Peyer's patch (tissue), 4 donors: ENCODE measurements around the gene VTI1A. TPM values are rescaled to one million over a fixed set of nuclear protein-coding genes. Genes with fewer than 3 reads are reported as not detected.
A peak's percentile ranks its signal among the peaks of the same experiment; 100 is the strongest.

Source experiments
- DNase-seq, 3 donors: peaks; one replicate each; pipeline ENCODE4 v3.0.0-alpha.2; 2017 to 2019
- H3K27ac ChIP-seq, 4 donors: fragments of 200-600 bp; sonication (generic); one replicate each; pipeline ENCODE4 v1.5.1; 2016 to 2019
- H3K27me3 ChIP-seq, 2 donors: fragments of 200-600 bp; sonication (generic); one replicate each; pipeline ENCODE4 v1.5.1; 2019
- H3K36me3 ChIP-seq, 3 donors: fragments of 200-600 bp; sonication (generic); one replicate each; pipeline ENCODE4 v1.5.1; 2016 to 2019
- H3K4me1 ChIP-seq, 4 donors: fragments of 200-600 bp; sonication (generic); one replicate each; pipeline ENCODE4 v1.5.1; 2016 to 2019
- H3K4me3 ChIP-seq, 4 donors: fragments of 200-600 bp; sonication (generic); 1 replicate in 3 of 4; 2 replicates in 1 of 4; pipeline ENCODE4 v1.5.1; 2016 to 2019; ENCODE audit warnings: mild to moderate bottlenecking in 1 of 4
- H3K9me3 ChIP-seq, 4 donors: fragments of 200-600 bp; sonication (generic); one replicate each; pipeline ENCODE4 v1.5.1; 2016 to 2019; ENCODE audit warnings: mild to moderate bottlenecking in 1 of 4
- CTCF ChIP-seq, 6 experiments: fragments of 450-650 bp in 4 of 6; fragments of 200-600 bp in 2 of 6; sonication (generic) in 1 of 6; IDR thresholded peaks; one replicate each; pipeline ENCODE4 v1.5.1; 2017 to 2019; ENCODE audit warnings: antibody characterized with exemption in 6 of 6, mild to moderate bottlenecking in 3 of 6, moderate library complexity in 1 of 6
- POLR2A ChIP-seq, 2 donors: fragments of 450-650 bp; IDR thresholded peaks; one replicate each; pipeline ENCODE4 v1.5.1; 2017; ENCODE audit warnings: antibody characterized with exemption in 2 of 2, mild to moderate bottlenecking in 2 of 2, moderate library complexity in 2 of 2
- total RNA-seq, 4 donors: library from RNA; depleted of rRNA; stranded (reverse); fragments of >200 nt; gene quantifications; one replicate each; pipeline ENCODE4 v1.1.0, GENCODE V29; 2016

VTI1A gene
- total RNA-seq, 4 donors from 2014 or later, result 97.2 to 710 (median 170) TPM

GRCh38 chr10:112793202-112793921 is 346.3 kb downstream of the VTI1A start:
- no peaks in the 10 kb centered on the region for H3K9me3 ChIP-seq
- peak overlapping the region in 3 of 4 donors; percentile 44 to 89 (median 76) for H3K27ac ChIP-seq
- peak overlapping the region in 2 of 4 donors; percentile 13 to 14 for H3K4me3 ChIP-seq
- peak in 2 of 3 donors; percentile 62 to 72 for DNase-seq
- TF ChIP-seq POLR2A (IDR thresholded peaks at IDR 0.05) (no peak), CTCF (IDR thresholded peaks at IDR 0.05) (peak in 3 of 6 experiments; percentile 30 to 49 (median 38))
- peaks cover 0 to 19% (median 0%) of the 10 kb centered on the region in 4 donors for H3K4me1 ChIP-seq
- no peaks in the 10 kb centered on the region for H3K36me3 ChIP-seq
- H3K27me3 ChIP-seq, result no peaks in the 10 kb centered on the region

- Histone ChIP-seq H3K27me3 (no peaks in the 10 kb centered on the region), H3K9me3 (no peaks in the 10 kb centered on the region), H3K4me3 (no peak overlapping the region), H3K27ac (peak overlapping the region in 2 of 4 donors; percentile 44 to 89), H3K36me3 (no peaks in the 10 kb centered on the region), H3K4me1 (peaks cover 0 to 19% (median 0%) of the 10 kb centered on the region in 4 donors)
- TF ChIP-seq CTCF (IDR thresholded peaks at IDR 0.05) (no peak), POLR2A (IDR thresholded peaks at IDR 0.05) (no peak)
- no peak for DNase-seq
Observed at GRCh38 chr10:112794201-112794600, 347.2 kb downstream of the VTI1A start.

- no peaks in the 10 kb centered on the region for H3K36me3 ChIP-seq
Observed at GRCh38 chr10:112795067-112795466, 348.1 kb downstream of the VTI1A start.

GRCh38 chr10:112797197-112797596 is 350.2 kb downstream of the VTI1A start:
- DNase-seq, result no peak
- TF ChIP-seq POLR2A (IDR thresholded peaks at IDR 0.05) (no peak), CTCF (IDR thresholded peaks at IDR 0.05) (no peak)
- no peak overlapping the region for H3K27ac ChIP-seq
- H3K9me3 ChIP-seq, result no peaks in the 10 kb centered on the region
- H3K4me3 ChIP-seq, result no peak overlapping the region
- peaks cover 0 to 15% (median 0%) of the 10 kb centered on the region in 4 donors for H3K4me1 ChIP-seq
- H3K27me3 ChIP-seq, result no peaks in the 10 kb centered on the region
- H3K36me3 ChIP-seq, result no peaks in the 10 kb centered on the region

More at GRCh38 chr10:112795067-112795466, 348.1 kb downstream of the VTI1A start:
- TF ChIP-seq CTCF (IDR thresholded peaks at IDR 0.05) (no peak), POLR2A (IDR thresholded peaks at IDR 0.05) (no peak)
- no peak overlapping the region for H3K27ac ChIP-seq
- H3K9me3 ChIP-seq, result no peaks in the 10 kb centered on the region
- H3K4me3 ChIP-seq, result no peak overlapping the region
- peaks cover 0 to 19% (median 0%) of the 10 kb centered on the region in 4 donors for H3K4me1 ChIP-seq
- no peak for DNase-seq
- H3K27me3 ChIP-seq, result no peaks in the 10 kb centered on the region

GRCh38 chr10:112797855-112798254 is 350.8 kb downstream of the VTI1A start:
- Histone ChIP-seq H3K9me3 (no peaks in the 10 kb centered on the region), H3K27ac (no peak overlapping the region), H3K4me3 (no peak overlapping the region), H3K27me3 (no peaks in the 10 kb centered on the region), H3K4me1 (peaks cover 0 to 13% (median 0%) of the 10 kb centered on the region in 4 donors), H3K36me3 (no peaks in the 10 kb centered on the region)
- no peak for DNase-seq
- no peak for TF ChIP-seq CTCF (IDR thresholded peaks at IDR 0.05)
- no peak for TF ChIP-seq POLR2A (IDR thresholded peaks at IDR 0.05)
